ENCODE results near the gene PCAT6.

DNA sequence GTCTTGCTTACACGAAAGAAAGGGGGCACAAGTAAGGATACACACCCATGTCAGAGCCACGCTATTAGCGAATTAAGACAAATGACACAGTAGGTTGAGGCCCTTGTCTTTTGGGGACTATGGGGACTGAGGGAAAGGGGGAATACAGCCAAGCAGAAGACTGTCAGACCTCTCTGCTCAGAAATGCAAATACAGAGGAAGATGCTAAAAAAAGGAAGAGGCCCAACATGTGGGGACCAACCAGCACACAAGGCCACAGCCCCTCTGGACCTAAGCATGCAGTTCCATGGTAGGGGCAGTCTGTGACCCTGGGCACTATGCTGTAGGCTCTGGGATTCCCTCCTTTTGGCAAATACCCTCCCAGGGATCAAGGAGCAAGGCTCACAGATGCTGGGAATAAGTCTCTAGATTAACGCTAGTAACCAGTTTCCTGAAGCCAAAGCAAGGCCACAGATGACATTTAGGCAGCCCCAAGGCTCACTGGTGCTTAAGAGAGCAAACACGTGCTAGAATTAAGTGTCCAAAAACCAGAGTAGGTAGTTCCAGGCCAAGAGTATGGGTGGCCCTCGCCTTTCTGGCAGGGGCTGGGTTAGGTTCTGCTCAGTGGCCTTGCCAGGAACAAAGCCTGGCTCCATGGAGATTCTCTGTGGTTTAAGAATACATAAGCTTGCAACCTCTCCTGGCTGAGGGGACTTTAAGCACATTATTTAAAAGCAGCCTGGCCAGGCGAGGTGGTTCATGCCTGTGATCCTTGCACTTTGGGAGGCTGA, 40.0 kb downstream of the PCAT6 start:
- TF ChIP-seq, protein P1, sequence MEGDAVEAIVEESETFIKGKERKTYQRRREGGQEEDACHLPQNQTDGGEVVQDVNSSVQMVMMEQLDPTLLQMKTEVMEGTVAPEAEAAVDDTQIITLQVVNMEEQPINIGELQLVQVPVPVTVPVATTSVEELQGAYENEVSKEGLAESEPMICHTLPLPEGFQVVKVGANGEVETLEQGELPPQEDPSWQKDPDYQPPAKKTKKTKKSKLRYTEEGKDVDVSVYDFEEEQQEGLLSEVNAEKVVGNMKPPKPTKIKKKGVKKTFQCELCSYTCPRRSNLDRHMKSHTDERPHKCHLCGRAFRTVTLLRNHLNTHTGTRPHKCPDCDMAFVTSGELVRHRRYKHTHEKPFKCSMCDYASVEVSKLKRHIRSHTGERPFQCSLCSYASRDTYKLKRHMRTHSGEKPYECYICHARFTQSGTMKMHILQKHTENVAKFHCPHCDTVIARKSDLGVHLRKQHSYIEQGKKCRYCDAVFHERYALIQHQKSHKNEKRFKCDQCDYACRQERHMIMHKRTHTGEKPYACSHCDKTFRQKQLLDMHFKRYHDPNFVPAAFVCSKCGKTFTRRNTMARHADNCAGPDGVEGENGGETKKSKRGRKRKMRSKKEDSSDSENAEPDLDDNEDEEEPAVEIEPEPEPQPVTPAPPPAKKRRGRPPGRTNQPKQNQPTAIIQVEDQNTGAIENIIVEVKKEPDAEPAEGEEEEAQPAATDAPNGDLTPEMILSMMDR (IDR thresholded peaks at IDR 0.05) = no peak
- TF ChIP-seq POLR2AphosphoS5 (IDR thresholded peaks at IDR 0.05) = no peak
- TF ChIP-seq POLR2A (IDR thresholded peaks at IDR 0.05; ENCODE audit: low read depth) = no peak
- TF ChIP-seq EP300 (IDR thresholded peaks at IDR 0.05) = no peak
